ENCODE data around the gene SLC18A2. TPM values are rescaled to one million over a fixed set of nuclear protein-coding genes. Genes with fewer than 3 reads are reported as not detected.
A peak's percentile ranks its signal among the peaks of the same experiment; 100 is the strongest.

SLC18A2 gene
- total and polyA plus RNA-seq, 2 of the 8 experiments (the other 6 are each of a cell fraction or from before 2014, with no cell fraction given) = 6.5 to 7.0 TPM

DNA sequence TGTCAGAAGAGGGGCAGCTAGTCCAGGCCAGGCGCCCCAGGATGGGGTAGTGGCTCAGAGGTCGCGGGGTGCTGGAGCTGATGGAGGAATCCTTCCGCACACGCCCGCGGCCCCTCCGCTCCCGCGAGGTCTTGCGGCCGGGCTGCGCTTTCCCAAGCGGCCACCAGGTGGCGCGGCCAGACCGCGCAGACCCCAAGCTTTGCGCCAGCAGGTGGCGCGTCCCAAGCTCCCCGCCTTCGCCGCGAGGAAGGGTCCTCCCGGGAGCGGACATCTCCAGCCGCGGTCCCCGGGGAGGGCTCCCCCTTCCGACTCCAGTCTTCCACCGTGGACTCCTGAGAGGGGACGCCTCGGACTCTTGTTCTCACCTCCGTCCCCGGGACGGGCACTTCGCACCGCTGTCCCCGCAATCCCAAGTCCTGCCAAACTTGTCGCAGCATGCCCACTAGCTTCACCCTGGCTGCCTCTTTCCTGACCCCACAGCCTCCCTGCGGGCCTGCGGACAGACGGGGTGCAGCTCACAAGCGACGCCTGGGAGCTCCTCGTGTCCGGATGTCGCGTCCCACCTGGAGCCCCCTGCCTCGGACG lies 24.2 kb upstream of the SLC18A2 start:
- Histone ChIP-seq H2AFZ (ENCODE audit: low read length) (peak overlapping the region; percentile 71), H3K27ac (ENCODE audit: low read depth, low read length) (no peak overlapping the region), H2BK5ac (ENCODE audit: low read depth, low read length) (peak overlapping the region; percentile 75; the same call in 1 of the 2 replicates), H3K4me3 (ENCODE audit: extremely low read depth in 1 of 4, insufficient read depth in 2 of 4, low read depth in 3 of 4, low read length in 4 of 4) (peak overlapping the region; percentile 29 to 81 (median 70)), H2BK120ac (replicated peaks; ENCODE audit: low read depth, low read length) (peak overlapping the region; percentile 85), H3K4me1 (replicated peaks in 1 of 4; ENCODE audit: control insufficient read depth in 3 of 4, insufficient read depth in 4 of 4, low read length in 3 of 4) (peaks cover 0 to 7% (median 7%) of the 10 kb centered on the region in 4 experiments; a peak in 5 of 7 replicates), H3K79me2 (ENCODE audit: control insufficient read depth in 1 of 2, insufficient read depth in 2 of 2, low read length in 2 of 2) (no peaks in the 10 kb centered on the region), H3K9me3 (ENCODE audit: insufficient read depth in 2 of 2, low read depth in 1 of 2, low read length in 1 of 2) (0 out of 4 replicates have a peak, but pooled peaks cover 0 to 3% of the 10 kb centered on the region in 2 experiments), H2BK12ac (ENCODE audit: low read depth, low read length) (peak overlapping the region; percentile 75; the same call in 1 of the 2 replicates), H2AK5ac (ENCODE audit: low read depth, low read length) (no peak overlapping the region), H2BK15ac (ENCODE audit: low read length) (peak overlapping the region; percentile 92; the same call in 1 of the 2 replicates), H3K23ac (ENCODE audit: insufficient read length) (no peak overlapping the region), H3K56ac (replicated peaks; ENCODE audit: insufficient read length, low read depth, low read length) (peak overlapping the region; percentile 55), H4K91ac (replicated peaks; ENCODE audit: insufficient read length, low read length) (peak overlapping the region; percentile 61), H3K14ac (ENCODE audit: insufficient read length) (no peak overlapping the region), H3K36me3 (ENCODE audit: control insufficient read depth in 2 of 4, insufficient read depth in 4 of 4, low read length in 3 of 4) (no peaks in the 10 kb centered on the region), H3K4me2 (ENCODE audit: insufficient read depth in 1 of 2, low read depth in 2 of 2, low read length in 2 of 2) (peak overlapping the region; percentile 72 to 100), H3K4ac (replicated peaks; ENCODE audit: insufficient read length, low read depth, low read length) (no peak overlapping the region), H3K23me2 (ENCODE audit: low read depth, low read length) (peaks cover 6% of the 10 kb centered on the region), H4K20me1 (replicated peaks in 1 of 2; ENCODE audit: control insufficient read depth in 1 of 2, insufficient read depth in 2 of 2, low read length in 2 of 2) (peaks cover 0 to 1% of the 10 kb centered on the region in 2 experiments), H4K5ac (ENCODE audit: insufficient read length, low read depth, low read length) (peak overlapping the region; percentile 71), H2BK20ac (ENCODE audit: low read length) (peak overlapping the region; percentile 80; the same call in 1 of the 2 replicates), H3K18ac (ENCODE audit: extremely low read depth, low read length) (peak overlapping the region; percentile 85), H3K27me3 (replicated peaks in 1 of 4; ENCODE audit: control insufficient read depth in 3 of 4, extremely low read depth in 1 of 4, insufficient read depth in 3 of 4, low read length in 3 of 4) (peaks cover 7 to 29% (median 25%) of the 10 kb centered on the region in 4 experiments), H3K79me1 (ENCODE audit: low read depth, low read length) (no peaks in the 10 kb centered on the region), H4K8ac (ENCODE audit: extremely low read depth, insufficient read depth, low read length) (peak overlapping the region; percentile 91), H3K9ac (replicated peaks in 1 of 4; ENCODE audit: extremely low read depth in 1 of 4, low read depth in 3 of 4, low read length in 3 of 4) (no peak overlapping the region)
- ChIA-PET CTCF (ENCODE audit: partially characterized antibody) (interaction anchor here (0.6 to 8.7 kb wide), 71 partner anchors 10 to 1042 kb away, joined by 3 to 118 read pairs (median 5); partner anchors contain the start of gene KCNK18), POLR2A (ENCODE audit: partially characterized antibody) (interaction anchor here (0.8 to 1.6 kb wide), 3 partner anchors 9 to 93 kb away, joined by 3 read pairs; no protein-coding TSS in a partner anchor)
- WGBS, 2 experiments (ENCODE audit: extremely low coverage in 1 of 2, insufficient coverage in 1 of 2, insufficient read length in 1 of 2, insufficient replicate concordance in 2 of 2, low coverage in 1 of 2, low lambda C conversion rate in 2 of 2, missing lambda C conversion rate in 1 of 2) = 2% methylated on average over 52 of the region's 52 CpGs; no CpG with 5 or more reads in 1 of the 2 experiments
- FAIRE-seq = no peak
- peak; percentile 59 to 93 for DNase-seq (ENCODE audit: low read depth in 1 of 2, low spot score in 2 of 2)
- TF ChIP-seq CTBP2 (IDR thresholded peaks at IDR 0.05; ENCODE audit: borderline replicate concordance, insufficient read depth, insufficient read length, low read length) (no peak), NANOG (IDR thresholded peaks at IDR 0.05; ENCODE audit: insufficient read depth, low read depth, low read length, poor library complexity, severe bottlenecking) (no peak), JUND (IDR thresholded peaks at IDR 0.05; ENCODE audit: low read length) (no peak), SP4 (IDR thresholded peaks at IDR 0.05; ENCODE audit: low read length) (no peak), RXRA (IDR thresholded peaks at IDR 0.05; ENCODE audit: insufficient read depth, low read depth, low read length) (no peak), RBBP5 (IDR thresholded peaks at IDR 0.05; ENCODE audit: borderline replicate concordance, low read depth, low read length) (no peak), KDM1A (IDR thresholded peaks at IDR 0.05; ENCODE audit: borderline replicate concordance, low read length) (no peak), PHF8 (conservative IDR thresholded peaks at IDR 0.05; ENCODE audit: low read depth, low read length) (no peak), SIX5 (IDR thresholded peaks at IDR 0.05; ENCODE audit: low read depth, low read length) (no peak), KDM5A (IDR thresholded peaks at IDR 0.05; ENCODE audit: low read length) (no peak), SIN3A (conservative IDR thresholded peaks at IDR 0.05 in 1 of 2, IDR thresholded peaks at IDR 0.05 in 1 of 2; ENCODE audit: low read depth in 1 of 2, low read length in 2 of 2) (peak in 1 of 2 experiments; percentile 46; a peak in 1 of 4 replicates)
